NCI-H2196 treated with DMSO at 0.1 percent for 48 hours (cell line): ENCODE data around the gene ZBTB26.

ENCODE experiments used
- DNase-seq: peaks from one replicate; lab custom pipeline; 2025; ENCODE audit not compliant: unreplicated experiment; lab: John Stamatoyannopoulos, UW

Gene ZBTB26

GRCh38 chr9:122931226-122932121 lies at the start of gene ZBTB26:
TSS of gene ZBTB26 (minus strand) at chr9:122931512. CDS start at chr9:122919934, 11,578 bp downstream.
- peak; percentile 89 for DNase-seq

GRCh38 chr9:122978601-122979000 lies 47.3 kb upstream of the ZBTB26 start:
- no peak for DNase-seq

- no peak for DNase-seq
These were observed 43.9 kb upstream of the ZBTB26 start for GRCh38 chr9:122975196-122975595.

- DNase-seq = no peak
These were observed 29.8 kb upstream of the ZBTB26 start for GRCh38 chr9:122961139-122961538.

GRCh38 chr9:122955961-122956360 lies 24.6 kb upstream of the ZBTB26 start:
- no peak for DNase-seq

GRCh38 chr9:122954253-122954691 lies 23.0 kb upstream of the ZBTB26 start:
- DNase-seq = no peak

GRCh38 chr9:122951056-122951455 lies 19.7 kb upstream of the ZBTB26 start:
- no peak for DNase-seq

- DNase-seq = no peak
These were observed 19.0 kb upstream of the ZBTB26 start for GRCh38 chr9:122950263-122950662.

- no peak for DNase-seq
These were observed 18.4 kb upstream of the ZBTB26 start for GRCh38 chr9:122949696-122950095.

GRCh38 chr9:122948313-122948712 lies 17.0 kb upstream of the ZBTB26 start:
- no peak for DNase-seq

GRCh38 chr9:122946461-122947005 lies 15.2 kb upstream of the ZBTB26 start:
- no peak for DNase-seq

GRCh38 chr9:122944960-122945888 lies 13.9 kb upstream of the ZBTB26 start:
- no peak for DNase-seq

GRCh38 chr9:122941582-122942234 lies 10.4 kb upstream of the ZBTB26 start:
- DNase-seq = no peak

- DNase-seq = peak; percentile 96
These were observed 9.7 kb upstream of the ZBTB26 start, which contains the start of gene RABGAP1 for GRCh38 chr9:122940749-122941581. TSS of gene RABGAP1 (plus strand) at chr9:122941020. CDS start at chr9:122957060, 16,040 bp downstream.

- DNase-seq = no peak
These were observed 9.1 kb upstream of the ZBTB26 start for GRCh38 chr9:122940454-122940748.

GRCh38 chr9:122939601-122940000 lies 8.3 kb upstream of the ZBTB26 start:
- no peak for DNase-seq

- DNase-seq = no peak
These were observed 5.6 kb upstream of the ZBTB26 start for GRCh38 chr9:122936883-122937282.

GRCh38 chr9:122936464-122936863 lies 5.2 kb upstream of the ZBTB26 start:
- no peak for DNase-seq

- no peak for DNase-seq
These were observed 629 bp downstream of the ZBTB26 start for GRCh38 chr9:122930541-122931225.
